HG03442 (cell line): ENCODE measurements around the gene CA11.
"Not testable (repeated sequence)": the region's sequence is repeated elsewhere in the genome, so short reads cannot be mapped to it uniquely, and the experiment has no call there.

Source experiments
- ATAC-seq: cut with Tn5 transposase; IDR thresholded peaks from one replicate; pipeline ENCODE4 v1.9.1; 2021; ENCODE audit warnings: mild to moderate bottlenecking, moderate library complexity; ENCODE audit not compliant: unreplicated experiment

Gene CA11

DNA sequence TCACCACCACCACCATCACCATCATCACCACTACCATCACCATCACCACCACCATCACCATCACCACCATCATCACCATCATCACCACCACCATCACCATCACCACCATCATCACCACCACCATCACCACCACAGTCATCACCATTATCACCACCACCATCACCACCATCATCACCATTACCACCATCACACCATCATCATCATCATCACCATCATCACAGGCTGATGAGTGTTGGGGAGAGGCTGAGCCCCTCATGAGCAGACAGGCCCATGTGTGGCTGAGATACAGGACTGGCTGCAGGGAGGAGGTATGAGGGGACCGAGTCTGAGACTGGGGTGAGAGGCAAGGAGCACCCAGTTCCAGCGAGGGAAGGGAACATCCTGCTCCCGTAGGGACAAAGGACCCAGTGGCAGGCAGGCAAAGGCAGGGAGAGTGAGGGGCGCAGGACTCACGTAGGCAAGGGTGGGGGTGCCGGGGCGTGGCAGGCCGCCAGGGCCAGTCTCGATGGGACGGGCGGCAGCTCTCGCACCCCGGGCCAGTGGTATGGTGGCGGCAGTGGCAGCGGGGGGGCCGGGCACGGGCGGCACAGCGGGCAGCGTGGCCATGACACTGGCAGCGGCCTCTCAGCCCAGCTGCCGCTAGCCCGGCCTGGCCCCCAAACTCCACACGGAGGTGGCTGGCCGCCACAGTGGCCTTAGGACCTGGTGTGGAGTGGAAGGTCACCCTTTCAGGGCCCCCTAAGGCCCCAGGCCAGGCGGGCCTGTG, 24.1 kb upstream of the CA11 start:
- ATAC-seq: no peak

DNA sequence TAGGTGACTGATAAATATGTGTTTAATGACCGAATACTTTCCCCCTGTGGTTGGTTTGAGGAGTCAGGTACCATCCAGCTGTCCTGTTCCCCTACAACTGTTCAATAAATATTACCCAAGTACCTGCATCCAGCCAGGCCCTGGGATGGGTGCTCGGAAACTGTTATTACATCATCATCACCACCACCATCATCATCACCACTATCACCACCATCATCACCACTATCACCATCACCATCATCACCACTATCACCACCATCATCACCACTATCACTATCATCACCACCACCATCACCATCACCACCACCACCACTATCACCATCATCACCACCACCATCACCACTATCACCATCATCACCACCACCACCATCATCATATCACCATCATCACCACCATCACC, 22.8 kb upstream of the CA11 start:
- ATAC-seq: no peak

DNA sequence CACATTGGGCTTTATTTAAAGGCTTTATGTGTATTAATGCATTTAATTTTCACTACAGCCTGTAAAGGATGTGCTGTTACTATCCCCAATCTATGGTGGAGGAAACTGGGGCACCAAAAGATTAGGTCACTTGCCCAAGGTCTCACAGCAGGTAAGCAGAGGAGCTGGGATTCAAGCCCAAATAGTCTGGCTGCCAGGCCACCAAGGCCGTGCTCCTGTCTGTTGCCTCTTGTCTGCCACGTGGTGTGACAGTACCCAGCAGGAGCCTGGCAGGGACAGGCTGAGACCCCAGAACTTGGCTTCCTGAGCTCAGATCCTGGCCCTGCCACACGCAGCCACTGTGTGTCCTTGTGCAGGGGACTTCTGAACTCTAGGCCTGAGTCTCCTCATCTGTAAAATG, 22.3 kb upstream of the CA11 start:
- no peak for ATAC-seq

DNA sequence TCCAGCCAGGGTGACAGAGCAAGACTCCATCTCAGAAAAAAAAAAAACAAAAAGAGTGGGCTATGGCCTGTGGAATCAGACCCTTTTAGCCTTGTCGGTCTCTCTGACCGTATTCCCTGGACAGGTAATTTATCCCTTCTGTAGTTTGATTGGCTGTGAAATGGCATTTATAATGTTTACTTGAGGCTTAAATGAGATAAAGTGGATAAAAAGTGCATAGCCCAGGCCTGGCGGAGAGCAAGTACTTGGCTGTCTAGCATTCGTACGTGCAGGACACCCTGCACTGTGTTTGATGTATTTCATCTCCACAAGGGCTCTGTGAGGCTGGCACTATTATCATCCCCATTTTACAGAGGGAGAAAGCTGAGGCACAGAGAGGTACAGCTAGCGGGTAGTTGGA, 19.8 kb upstream of the CA11 start:
- ATAC-seq: no peak

DNA sequence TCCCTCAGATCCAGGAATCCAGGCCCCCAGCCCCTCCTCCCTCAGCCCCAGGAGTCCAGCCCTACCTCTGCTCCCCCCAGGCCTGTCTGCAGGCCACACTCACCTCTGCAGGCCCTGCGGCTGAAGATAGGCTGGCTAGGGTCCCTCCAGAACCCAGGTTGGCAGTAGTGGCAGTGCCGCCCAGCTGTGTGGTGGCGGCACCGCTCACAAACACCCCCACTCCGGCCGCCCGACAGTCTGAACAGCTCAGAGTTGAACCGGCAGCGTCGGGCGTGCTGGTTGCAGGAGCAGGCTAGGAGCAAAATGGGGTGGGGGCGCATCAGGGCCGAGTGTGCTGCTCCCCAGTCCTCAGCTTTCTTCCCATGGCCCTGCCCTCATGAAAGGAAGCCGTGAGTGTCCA, 18.5 kb upstream of the CA11 start:
- ATAC-seq: no peak

DNA sequence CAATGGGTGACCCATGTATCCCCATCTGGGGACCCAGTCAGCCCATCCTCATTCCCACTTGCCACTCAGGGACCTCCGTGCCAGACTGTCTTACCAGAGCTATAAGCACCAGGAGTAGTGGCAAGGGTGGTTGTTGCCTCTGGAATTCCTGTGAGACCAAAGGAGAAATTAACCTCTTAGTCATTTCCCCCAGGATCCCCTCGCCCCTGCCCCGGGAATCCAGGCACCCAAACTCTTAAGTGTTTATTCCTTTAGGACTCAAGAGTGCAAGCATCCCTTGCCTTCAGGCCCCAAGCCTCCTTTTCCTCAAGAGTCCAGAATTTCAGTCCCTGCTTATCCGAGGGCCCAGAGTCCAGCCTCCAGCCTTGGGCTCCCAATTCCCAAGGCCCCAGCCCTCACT, 17.7 kb upstream of the CA11 start:
- ATAC-seq: no peak

DNA sequence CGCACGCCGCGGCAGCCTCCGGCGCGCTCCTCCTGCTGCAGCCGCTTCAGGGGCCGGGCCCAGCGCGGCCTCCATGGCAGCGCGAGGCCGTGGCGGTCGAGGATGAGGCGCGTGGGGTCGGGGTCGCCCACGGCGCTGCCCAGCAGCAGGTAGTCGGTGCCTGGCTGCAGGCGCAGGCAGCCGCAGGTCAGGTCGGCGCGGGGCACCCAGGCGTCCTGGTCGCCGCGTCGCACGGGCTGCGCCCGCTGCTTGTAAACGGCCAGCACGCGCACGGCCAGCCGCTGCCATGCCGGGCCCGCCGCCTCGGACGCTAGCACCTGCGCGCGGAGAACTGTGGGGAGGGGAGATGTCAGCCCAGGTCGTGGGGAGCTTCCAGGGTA, 15.7 kb upstream of the CA11 start:
- no peak for ATAC-seq

DNA sequence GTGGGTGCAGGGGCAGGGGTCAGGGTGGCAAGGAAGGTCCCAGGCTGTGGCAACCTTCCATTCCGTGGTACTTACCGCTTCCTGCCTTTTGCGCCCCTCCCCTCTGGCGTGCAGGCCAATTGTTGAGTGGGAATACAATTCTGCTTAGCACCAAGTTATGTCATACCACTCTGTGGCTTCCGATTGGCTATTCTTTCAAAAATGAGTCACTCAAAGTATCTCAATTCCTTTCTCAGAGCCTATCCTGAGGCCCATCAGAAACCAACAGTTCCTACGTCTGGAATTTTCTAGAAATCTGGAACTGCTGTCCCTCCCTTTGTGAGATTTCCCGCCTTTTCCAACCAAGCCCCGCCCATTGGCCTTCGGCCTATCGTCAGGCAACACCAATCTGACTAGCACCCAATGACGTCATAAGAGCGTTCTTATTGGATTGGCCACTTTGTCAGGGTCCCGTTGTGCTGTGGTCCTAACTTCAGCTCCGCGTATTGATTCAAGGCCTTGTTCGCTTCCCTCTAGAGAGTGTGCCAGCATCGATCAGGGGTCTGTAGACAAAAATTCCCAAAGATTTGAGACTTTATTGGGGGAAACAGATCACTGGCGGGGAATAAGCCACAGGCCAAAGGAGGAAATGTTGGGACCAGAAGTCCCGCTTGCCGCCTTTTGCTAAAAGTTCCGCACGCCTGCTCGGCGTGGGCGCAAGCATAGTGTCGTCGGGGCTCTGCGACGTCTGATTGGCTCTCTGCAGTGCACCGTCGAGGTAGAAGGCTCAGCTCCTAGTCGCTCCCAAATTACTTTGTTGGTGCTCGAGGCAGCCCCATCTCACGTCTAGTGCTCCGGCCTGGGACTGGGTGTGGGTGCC, 15.1 kb upstream of the CA11 start:
- ATAC-seq: peak; percentile 77

DNA sequence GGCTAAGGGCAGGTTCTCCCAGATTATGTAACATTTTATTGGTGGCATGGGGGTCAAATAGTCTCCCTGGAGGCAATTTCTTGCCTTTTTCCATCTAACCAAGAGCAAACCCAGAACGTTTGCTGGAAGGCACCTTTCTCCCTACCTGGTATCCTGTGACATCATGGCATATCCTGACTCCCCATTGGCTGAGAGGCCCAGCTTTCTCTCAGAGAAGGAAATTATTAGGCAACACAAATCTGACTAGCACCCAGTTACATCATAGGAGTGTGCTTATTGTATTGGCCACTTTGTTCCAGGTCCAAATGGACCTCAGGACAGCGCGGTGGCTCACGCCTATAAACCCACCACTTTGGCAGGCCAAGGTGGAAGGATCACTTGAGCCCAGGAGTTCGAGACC, 13.8 kb upstream of the CA11 start:
- no peak for ATAC-seq

DNA sequence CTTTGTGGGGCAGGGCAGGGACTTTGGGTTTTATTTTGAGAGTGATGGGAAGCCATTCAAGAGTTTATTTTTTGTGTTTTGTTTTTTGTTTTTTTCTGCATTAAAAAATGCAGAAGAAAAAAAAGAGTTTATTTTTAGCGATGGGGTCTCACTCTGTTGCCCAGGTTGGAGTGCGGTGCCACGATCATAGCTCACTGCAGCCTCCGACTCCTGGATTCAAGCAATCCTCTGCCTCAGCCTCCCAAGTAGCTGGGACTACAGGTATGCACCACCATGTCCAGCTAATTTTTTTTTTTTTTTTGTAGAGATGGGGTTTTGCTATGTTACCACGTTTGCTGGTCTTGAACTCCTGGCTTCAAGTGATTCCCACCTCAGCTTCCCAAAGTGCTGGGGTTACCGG, 12.5 kb upstream of the CA11 start:
- ATAC-seq: no peak

DNA sequence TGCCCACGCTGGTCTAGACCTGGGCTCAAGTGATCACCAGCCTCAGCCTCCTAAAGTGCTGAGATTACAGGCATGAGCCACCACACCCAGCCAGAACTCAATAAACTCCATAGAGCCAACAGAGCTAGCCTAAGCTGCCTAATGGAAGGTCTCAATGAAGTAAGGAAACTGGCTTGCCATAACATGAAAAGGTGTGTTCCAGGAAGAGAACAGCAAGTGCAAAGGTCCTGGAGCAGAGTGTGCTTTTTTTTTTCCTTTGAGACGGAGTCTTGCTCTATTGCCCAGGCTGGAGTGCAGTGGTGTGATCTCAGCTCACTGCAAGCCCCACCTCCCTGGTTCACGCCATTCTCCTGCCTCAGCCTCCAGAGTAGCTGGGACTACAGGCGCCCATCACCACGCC, 11.8 kb upstream of the CA11 start:
- ATAC-seq: not testable (repeated sequence)

DNA sequence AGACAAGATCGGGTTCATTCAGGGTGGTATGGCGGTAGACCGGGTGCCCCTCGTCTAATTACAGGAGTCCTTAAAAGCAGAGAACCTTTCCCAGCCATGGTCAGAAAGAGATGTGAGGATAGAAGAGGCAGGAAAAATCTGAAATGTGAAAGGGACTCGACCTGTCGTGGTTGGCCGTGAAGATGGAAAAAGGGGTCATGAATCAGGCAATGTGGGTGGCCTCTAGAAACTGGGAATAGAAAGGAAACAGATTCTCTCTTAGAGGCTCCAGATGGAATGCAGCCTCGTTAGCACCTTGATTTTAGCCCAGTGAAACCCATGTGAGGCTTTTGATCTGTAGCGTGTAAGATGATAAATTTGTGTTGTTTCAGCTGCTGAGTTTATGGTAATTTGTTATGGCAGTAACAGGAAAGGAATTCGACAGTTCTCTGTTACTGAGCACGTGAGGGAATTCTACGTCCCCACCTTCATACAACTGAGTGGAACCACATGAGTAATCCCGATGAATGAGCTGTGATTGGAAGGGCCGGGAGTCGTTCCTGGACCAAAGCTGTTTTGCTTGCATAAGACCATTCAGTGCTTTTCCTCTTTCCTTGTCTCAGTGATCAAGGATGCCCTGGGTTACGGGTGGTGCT, 11.0 kb upstream of the CA11 start:
- ATAC-seq: no peak

DNA sequence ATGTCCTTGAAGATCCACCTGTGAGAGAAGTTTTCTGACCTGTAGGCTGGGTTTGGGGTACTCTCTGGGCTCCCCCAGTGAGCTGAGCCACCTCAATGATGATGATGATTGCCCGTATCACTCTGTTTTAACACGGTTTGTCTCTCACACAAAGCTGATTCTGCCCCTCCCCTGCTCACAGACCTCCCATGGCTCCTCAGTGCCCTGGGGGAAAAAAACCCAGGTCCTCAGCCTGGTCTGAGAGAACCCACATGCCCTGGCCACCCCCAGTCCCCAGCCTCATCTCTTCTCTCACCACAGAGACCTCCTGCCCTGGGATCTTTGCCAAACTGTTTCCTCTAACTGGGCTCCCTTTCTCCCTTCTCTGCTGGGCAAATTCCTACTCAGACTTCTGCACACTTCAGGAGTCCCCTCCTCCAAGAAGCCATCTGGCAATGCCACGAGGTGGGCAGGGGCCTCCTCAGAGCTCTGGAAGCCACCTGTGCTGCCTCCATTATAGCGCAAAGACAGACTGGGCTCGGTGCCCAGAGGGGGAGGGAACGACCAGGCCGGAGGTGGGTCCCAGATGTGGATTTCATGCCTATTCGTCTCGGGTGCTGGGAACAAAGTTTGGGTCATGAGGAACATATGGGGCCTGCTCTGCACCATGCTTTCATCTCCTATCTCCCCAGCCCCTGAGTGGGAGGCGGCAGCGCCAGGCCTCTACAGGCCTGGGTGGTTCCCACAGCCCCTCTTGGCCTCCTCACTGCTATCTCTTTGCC, 8.5 kb upstream of the CA11 start:
- no peak for ATAC-seq

DNA sequence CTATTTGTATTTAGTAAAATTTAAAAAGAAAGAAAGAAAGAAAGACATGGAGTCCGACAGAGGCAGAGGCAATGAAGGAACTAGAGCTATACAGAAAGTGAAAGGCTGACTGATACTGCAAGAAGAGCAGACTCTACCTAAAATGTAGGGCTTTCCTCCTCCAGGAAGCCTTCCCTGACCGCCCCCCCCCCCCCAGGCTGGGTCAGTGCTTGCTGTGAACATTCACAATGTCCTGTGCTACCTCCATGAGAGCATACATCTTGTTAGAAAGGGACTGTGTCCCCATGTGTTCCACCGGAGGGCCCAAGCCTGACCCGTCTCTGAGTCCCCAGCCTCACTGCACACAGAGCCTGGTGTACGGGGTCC, 5.7 kb upstream of the CA11 start:
- no peak for ATAC-seq

DNA sequence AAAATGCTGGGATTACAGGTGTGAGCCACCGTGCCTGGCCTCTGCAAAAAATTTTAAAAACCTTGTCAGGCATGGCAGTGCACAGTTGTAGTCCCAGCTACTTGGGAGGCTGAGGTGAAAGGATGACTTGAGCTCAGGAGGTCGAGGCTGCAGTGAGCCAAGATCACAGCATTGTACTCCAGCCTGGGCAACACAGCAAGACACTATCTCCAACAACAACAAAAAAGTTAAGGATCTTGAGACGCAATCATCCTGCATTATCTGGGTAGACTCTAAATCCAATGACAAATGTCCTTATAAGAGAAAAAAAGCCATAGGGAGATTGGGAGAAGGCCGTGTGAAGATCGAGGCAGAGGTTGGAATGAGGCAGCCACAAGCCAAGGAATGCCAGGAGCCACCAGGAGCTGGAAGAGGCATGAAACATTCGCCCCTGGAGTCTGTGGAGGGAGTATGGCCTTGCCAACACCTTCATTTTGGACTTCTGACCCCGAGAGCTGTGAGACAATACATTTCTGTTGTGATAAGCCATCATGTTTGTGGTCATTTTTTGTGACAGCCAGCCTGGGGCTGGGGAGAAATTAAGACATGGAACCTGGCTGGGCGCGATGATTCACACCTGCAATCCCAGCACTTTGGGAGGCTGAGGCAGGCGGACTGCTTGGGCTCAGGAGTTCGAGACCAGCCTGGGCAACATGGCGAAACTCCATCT, 5.1 kb upstream of the CA11 start:
- no peak for ATAC-seq

DNA sequence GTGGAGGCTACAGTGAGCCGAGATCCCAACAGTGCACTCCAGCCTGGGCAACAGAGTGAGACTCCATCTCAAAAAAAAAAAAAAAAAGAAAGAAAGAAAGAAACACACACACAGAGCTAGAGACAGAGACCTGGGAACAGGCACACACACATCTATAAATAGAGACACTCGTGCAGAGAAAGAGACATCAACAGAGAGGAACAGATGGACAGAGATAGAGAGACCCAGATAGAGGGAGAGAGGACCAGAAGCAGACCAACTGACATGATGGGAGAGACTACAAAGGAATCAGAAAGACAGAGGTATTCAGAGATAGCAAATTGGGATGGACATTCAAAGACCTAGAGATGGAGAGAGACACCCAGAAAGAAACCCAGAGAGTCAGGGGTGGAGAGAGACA, 2.1 kb upstream of the CA11 start:
- ATAC-seq: no peak

DNA sequence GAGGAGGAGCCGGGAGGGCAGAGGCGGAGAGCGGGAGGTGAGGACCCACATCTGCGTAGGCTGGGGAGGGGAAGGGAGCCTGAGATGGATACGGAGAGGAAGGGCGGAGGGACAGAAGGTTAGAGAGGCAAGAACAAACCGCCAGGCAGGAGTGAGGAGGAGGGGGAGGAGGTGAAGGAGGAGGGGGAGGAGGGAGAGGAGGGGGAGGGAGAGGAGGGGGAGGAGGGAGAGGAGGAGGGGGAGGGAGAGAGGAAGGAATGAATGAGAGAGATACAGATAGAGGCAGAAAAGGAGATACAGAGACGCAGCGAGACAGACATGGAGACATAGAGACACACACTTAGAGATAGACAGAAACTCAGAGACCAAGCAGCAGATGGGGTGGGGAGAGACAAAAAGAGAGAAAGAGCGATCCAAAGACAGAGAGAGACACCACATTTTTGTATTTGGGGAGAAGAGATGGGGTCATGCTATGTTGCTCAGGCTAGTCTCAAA, 782 bp upstream of the CA11 start:
- ATAC-seq: no peak

DNA sequence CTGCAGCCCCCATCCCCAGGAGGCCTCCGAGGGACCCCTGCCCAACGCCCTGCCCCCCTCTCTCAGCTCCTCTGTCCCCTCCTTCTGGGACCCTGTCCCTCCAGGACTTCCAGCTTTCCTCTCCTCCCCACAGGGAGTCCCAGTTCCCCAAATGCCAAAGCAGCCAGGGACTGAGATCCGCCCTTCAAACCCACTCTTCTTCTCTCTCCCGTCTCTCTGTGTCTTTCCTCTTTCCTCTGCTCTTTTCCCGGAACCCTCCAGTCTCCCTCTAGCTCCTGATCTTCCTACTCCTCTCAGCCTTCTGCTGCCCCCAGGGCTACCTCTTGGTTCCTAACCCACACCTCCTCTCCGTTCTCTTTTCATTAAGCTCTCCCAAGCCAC, 377 bp downstream of the CA11 start:
- no peak for ATAC-seq

DNA sequence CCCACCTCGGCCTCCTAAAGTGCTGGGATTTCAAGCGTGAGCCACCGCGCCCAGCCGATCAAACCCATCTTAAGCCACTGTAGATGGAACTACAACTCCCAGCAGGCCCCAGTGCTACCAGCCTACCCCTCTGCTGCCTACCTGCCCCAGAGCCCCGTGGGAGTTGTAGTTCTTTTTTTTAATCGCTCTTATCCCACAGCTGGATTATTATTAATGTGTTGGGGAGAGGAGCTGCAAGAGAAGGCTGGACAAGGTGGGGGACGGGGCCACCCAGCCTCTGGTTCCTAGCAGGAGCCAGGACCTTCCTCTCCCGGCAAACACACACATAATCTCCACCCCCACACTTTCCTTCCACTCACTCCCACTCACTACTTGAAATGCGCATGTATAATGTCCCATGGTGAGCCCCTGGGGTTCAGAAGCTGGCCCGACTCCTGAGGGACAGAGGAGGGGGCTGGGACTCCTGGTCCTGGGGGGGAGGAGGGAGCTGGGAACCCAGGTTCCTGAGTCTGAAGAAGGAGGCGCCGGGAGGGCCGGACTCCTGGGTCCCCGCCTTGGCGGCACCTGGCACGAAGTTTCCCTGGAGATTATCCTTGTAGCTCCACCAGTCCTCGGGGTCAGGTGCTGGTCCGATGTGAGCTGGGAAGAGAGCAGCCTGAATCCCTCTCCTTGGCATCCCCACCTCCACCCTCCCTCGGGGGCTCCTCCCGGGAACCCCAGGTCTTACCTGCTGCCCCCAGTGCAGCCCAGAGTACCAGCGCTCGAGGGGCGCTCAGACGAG, 958 bp downstream of the CA11 start:
- no peak for ATAC-seq

DNA sequence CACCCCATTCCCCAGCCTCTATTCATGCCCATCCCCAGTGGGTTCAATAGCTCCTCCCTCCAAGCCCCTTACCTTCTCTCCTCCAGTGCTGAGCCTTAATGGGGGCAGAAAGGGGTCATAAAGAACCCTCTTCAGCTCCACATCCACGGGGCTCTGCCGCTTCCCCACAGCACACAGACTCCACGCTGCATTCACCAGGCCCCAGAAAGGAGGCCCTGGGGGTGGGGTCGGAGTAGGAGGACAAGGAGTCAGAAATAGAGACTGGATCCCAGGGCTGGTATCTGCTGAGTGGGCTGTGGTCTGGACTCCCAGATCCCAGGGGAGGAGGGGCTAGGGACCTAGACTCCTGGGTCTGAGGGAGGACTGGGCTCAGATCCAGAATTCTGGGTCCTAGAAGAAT, 1.6 kb downstream of the CA11 start:
- no peak for ATAC-seq
